Epithelial cell of esophagus (primary cell): ENCODE measurements around the gene MGRN1.

Experiments
- DNase-seq: peaks from one replicate; pipeline ENCODE4 v3.0.0; 2010; ENCODE audit warnings: low read depth
- H3K4me3 ChIP-seq: 2 replicates; pipeline ENCODE4 v1.5.1; 2011; ENCODE audit warnings: mild to moderate bottlenecking, low read length, control low read depth
- TF ChIP-seq, protein P1 (sequence below): IDR thresholded peaks from 2 replicates; pipeline ENCODE4 v1.5.1; 2011; ENCODE audit warnings: low read depth, mild to moderate bottlenecking, low read length, control low read depth, inconsistent platforms; ENCODE audit not compliant: insufficient read depth; ENCODE audit errors: missing control alignments

Gene MGRN1

DNA sequence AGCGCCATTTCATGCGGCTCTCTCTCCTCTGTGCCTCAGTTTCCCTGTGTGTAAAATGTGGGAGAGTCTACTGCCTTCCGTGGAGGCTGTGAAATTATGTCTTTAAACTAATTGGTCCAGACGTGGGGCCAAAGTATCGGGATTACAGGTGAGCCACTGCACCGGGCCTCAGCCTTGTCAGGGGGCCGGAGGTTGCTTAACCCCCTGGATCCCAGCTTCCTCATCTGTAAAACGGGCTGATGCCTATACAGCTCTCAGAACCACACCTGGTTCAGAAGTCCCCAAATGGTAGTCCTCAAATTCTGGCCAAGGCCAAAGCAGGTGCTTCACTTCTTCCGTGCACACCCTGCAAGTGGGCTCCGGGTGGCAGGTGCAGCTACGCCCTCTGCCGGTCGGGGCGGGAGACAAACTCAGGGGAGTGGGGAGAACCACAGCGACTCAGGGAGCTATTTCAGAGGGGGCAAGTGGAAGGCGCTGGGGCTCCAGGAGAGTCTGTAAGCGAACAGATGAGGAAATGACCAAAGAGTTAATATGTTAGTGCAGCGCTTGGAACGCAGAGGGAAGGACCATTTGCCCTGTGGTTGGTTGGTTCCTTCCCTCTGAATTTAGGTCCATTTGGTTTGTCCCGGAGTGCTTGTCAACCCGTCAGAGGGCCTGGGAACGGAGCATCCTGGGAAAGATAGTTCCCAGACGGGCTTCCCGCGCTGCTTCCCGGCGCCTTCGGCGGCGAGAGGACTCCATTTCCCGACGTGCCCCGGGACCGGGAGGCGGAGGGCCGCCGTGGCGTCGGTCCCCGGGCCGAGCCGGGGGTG lies at the start of gene MGRN1:
TSS of gene MGRN1 (plus strand) at position 812 of the 812 bp plus-strand sequence. CDS start 135 bp downstream, outside the sequence.
- TF ChIP-seq, protein P1, sequence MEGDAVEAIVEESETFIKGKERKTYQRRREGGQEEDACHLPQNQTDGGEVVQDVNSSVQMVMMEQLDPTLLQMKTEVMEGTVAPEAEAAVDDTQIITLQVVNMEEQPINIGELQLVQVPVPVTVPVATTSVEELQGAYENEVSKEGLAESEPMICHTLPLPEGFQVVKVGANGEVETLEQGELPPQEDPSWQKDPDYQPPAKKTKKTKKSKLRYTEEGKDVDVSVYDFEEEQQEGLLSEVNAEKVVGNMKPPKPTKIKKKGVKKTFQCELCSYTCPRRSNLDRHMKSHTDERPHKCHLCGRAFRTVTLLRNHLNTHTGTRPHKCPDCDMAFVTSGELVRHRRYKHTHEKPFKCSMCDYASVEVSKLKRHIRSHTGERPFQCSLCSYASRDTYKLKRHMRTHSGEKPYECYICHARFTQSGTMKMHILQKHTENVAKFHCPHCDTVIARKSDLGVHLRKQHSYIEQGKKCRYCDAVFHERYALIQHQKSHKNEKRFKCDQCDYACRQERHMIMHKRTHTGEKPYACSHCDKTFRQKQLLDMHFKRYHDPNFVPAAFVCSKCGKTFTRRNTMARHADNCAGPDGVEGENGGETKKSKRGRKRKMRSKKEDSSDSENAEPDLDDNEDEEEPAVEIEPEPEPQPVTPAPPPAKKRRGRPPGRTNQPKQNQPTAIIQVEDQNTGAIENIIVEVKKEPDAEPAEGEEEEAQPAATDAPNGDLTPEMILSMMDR, result peak; percentile 95
- H3K4me3 ChIP-seq, result peak within 1 kb of the TSS; percentile 84
- peak; percentile 98 for DNase-seq

DNA sequence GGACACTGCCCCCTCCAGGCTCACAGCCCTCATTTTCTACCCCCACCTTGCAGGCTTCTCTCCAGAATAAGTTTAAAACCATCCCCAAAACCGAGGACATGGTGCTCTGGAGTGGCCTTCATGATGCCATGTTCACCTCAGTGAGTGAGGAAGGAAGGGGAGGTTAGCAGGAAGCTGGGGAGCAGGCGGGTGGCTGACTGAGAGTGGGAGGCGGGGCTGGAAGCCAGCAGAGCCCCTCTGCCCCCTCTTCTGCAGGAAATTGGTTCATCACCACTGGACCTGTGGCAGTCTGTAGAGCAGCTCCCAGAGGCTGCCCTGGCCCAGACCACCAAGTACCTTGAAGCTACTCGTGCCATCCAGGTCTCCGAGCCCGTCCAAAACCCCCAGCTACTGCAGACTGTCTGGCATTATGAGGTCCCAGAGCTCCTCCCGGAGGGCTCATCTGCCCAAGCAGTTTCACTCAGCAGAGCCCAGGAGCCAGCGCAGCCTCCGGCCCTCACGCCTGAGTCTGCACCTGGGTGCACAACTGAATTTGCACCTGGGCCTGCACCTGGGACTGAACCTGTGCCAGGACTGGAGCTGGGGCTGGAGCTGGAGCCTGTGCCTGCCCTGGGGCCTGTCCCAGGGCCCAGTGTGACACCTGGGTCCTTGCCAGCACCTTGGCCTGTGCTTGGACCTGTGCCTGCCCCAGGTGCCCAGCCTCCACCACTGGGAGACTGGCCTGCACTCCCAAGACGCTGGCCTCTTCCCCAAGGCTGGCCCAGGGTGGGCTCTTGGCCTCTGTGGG lies 49.5 kb upstream of the MGRN1 start:
- H3K4me3 ChIP-seq, result no peak overlapping the region
- TF ChIP-seq, protein P1, result no peak
- no peak for DNase-seq

DNA sequence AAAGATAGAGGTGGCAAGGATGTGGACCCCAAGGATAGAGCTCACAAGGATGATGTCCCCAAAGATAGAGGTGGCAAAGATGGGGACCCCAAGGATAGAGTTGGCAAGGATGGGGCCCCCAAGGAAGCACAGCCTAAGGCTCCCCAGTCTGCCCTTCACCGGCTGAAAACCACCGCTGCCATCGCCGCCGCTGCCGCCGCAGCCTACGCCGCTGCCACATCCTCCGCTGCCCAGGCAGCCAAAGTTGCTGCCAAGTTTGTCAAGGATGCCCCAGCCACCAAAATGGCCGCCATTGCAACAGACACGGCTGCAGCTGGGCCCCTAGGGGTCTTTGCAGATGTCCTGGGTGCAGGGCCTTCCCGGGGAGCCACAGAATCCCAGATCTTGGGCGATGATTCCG lies 48.6 kb upstream of the MGRN1 start:
- no peak for DNase-seq
- TF ChIP-seq, protein P1, result no peak

DNA sequence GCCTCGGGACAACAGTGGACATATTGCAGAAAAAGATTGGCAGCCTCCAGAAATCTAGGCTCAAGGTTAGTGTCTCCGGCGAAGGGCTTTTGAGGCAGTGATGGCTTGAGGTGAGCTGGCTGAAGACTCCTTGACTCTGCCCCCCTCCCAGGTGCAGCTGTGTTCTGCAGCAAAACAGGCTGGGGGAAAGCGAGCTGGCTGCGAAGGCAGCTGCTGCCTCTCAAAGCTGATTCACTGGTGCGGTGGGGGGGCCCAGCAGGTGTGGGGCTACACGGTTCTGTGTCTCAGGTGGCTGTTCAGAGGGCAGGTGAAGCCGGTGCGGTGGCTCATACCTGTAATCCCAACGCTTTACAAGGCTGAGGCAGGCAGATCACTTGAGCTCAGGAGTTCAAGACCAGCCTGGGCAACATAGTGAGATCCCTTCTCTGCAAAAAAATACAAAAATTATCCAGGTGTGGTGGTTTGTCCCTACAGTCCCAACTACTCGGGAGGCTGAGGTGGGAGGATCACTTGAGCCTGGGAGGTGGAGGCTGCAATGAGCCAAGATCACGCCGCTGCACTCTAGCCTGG lies 45.6 kb upstream of the MGRN1 start:
- TF ChIP-seq, protein P1, result no peak
- no peak for DNase-seq

More for the DNA sequence above, 48.6 kb upstream of the MGRN1 start:
- H3K4me3 ChIP-seq, result no peak overlapping the region

DNA sequence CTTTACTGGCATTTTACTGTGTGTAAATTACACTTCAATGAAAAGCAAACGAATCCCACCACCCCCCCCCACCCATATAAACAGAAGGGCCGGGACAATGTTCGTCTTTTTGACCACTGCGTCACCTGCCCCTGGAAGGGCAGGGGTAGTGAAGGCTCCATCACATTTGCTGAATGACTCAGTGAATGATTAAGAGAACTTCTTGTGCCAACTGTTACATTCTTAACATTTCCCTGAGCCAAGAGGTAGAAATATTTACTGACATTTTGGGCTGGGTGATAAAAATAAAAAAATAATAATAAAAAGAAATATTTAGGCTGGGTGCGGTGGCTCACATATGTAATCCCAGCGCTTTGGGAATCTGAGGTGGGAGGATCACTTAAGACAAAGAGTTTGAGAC lies 44.4 kb upstream of the MGRN1 start:
- no peak overlapping the region for H3K4me3 ChIP-seq
- peak; percentile 48 for DNase-seq
- TF ChIP-seq, protein P1, result no peak

More for the DNA sequence above, 45.6 kb upstream of the MGRN1 start:
- no peak overlapping the region for H3K4me3 ChIP-seq

DNA sequence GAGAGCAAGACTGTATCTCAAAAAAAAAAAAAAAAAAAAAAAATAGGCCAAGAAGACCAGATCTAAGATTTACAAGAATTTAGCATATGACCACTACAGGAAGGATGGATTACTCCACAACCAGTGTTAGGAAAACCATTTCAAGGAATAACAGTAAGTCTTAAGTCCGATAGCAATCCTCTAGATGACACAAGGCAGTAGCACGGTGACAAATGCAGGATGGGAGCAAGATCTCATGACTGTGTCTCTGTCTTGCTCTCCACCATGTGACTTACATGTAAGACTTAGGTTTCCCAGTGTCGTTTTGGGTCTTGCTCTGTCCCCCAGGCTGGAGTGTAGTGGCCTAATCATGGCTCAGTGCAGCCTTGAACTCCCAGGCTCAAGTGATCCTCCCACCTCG lies 40.7 kb upstream of the MGRN1 start:
- no peak overlapping the region for H3K4me3 ChIP-seq
- TF ChIP-seq, protein P1, result no peak
- DNase-seq, result no peak
